Esophagus squamous epithelium (tissue), 5 donors: ENCODE data around the gene DST. TPM values are rescaled to one million over a fixed set of nuclear protein-coding genes. Genes with fewer than 3 reads are reported as not detected.
A peak's percentile ranks its signal among the peaks of the same experiment; 100 is the strongest.

Source experiments
- DNase-seq: peaks from one replicate; lab custom pipeline; 2025; lab: John Stamatoyannopoulos, UW
- H3K27ac ChIP-seq, 4 donors: fragments of 200-600 bp; sonication (generic); one replicate each; pipeline ENCODE4 v1.5.1; 2016 to 2019; ENCODE audit warnings: mild to moderate bottlenecking in 1 of 4
- H3K27me3 ChIP-seq, 4 donors: fragments of 200-600 bp; sonication (generic); 1 replicate in 3 of 4; 2 replicates in 1 of 4; pipeline versions ENCODE4 v1.5.1 to v1.6.0; 2017 to 2021; ENCODE audit warnings: antibody characterized with exemption in 1 of 4
- H3K36me3 ChIP-seq, 3 donors: fragments of 200-600 bp; sonication (generic); one replicate each; pipeline ENCODE4 v1.5.1; 2016 to 2019
- H3K4me1 ChIP-seq, 3 donors: fragments of 200-600 bp; sonication (generic); one replicate each; pipeline ENCODE4 v1.5.1; 2017 to 2019
- H3K4me3 ChIP-seq, 4 donors: fragments of 200-600 bp; sonication (generic); 1 replicate in 3 of 4; 2 replicates in 1 of 4; pipeline ENCODE4 v1.5.1; 2016 to 2019; ENCODE audit warnings: mild to moderate bottlenecking in 2 of 4, moderate library complexity in 1 of 4
- H3K9me3 ChIP-seq, 3 donors: fragments of 200-600 bp; sonication (generic); one replicate each; pipeline ENCODE4 v1.5.1; 2016 to 2019
- POLR2A ChIP-seq, 4 donors: fragments of 450-650 bp; IDR thresholded peaks; one replicate each; pipeline ENCODE4 v1.6.1; 2017; ENCODE audit warnings: antibody characterized with exemption in 4 of 4, mild to moderate bottlenecking in 4 of 4, moderate library complexity in 3 of 4
- WGBS, 2 donors: methylation state at CpG; one replicate each; pipeline ENCODE4 v1.1.5; 2018; 5-methylcytosine and 5-hydroxymethylcytosine counted together
- intact Hi-C: fragments of 100-400 bp; cut with DNase I; formaldehyde crosslinking; loops from one replicate; pipeline ENCODE4 v1.15.0; 2022
- total RNA-seq, 4 donors: library from RNA; depleted of rRNA; stranded (reverse); fragments of >200 nt; gene quantifications; one replicate each; pipeline ENCODE4 v1.1.0, GENCODE V29; 2016
- TF ChIP-seq, protein P1 (sequence below), 6 experiments: fragments of 450-650 bp in 4 of 6; fragments of 200-600 bp in 2 of 6; sonication (generic) in 2 of 6; IDR thresholded peaks; one replicate each; pipeline ENCODE4 v1.5.1; 2016 to 2019; ENCODE audit warnings: antibody characterized with exemption in 6 of 6, mild to moderate bottlenecking in 4 of 6, moderate library complexity in 4 of 6
- donor health status: DM: yes; HTN: yes; CAD: no.

The DST gene
- total RNA-seq, 4 donors from 2014 or later: 134 to 468 (median 175) TPM

DNA sequence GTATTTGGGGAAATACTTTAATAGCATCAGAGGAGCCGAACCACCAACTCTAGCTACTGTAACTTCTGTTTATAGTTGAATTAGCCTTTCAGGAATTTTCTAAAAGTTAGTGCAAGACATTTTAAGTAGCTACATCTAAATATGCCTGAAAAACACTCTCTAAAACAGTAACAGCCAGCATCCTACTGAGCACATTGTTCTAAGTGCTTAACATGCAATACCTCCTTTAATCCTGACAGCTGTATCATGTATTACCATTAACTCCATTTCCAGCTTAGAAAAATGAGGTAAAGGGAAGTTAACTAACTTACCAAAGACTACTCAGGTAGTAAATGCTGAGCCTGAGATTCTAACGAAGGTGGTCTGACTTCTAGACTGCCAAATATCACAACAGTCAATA is 120.7 kb downstream of the DST start:
- no peaks in the 10 kb centered on the region for H3K9me3 ChIP-seq
- TF ChIP-seq, protein P1, sequence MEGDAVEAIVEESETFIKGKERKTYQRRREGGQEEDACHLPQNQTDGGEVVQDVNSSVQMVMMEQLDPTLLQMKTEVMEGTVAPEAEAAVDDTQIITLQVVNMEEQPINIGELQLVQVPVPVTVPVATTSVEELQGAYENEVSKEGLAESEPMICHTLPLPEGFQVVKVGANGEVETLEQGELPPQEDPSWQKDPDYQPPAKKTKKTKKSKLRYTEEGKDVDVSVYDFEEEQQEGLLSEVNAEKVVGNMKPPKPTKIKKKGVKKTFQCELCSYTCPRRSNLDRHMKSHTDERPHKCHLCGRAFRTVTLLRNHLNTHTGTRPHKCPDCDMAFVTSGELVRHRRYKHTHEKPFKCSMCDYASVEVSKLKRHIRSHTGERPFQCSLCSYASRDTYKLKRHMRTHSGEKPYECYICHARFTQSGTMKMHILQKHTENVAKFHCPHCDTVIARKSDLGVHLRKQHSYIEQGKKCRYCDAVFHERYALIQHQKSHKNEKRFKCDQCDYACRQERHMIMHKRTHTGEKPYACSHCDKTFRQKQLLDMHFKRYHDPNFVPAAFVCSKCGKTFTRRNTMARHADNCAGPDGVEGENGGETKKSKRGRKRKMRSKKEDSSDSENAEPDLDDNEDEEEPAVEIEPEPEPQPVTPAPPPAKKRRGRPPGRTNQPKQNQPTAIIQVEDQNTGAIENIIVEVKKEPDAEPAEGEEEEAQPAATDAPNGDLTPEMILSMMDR (IDR thresholded peaks at IDR 0.05): no peak
- no peak for TF ChIP-seq POLR2A (IDR thresholded peaks at IDR 0.05)
- intact Hi-C loops: no loop called here
- H3K4me3 ChIP-seq: no peak overlapping the region
- peak overlapping the region in 3 of 4 donors; percentile 53 to 71 (median 56) for H3K27ac ChIP-seq
- 53 to 64% methylated on average over 2 of the region's 2 CpGs for WGBS, 2 donors
- peaks cover 0 to 81% (median 0%) of the 10 kb centered on the region in 3 donors for H3K36me3 ChIP-seq
- peaks cover 0 to 49% (median 16%) of the 10 kb centered on the region in 3 donors for H3K4me1 ChIP-seq
- no peaks in the 10 kb centered on the region for H3K27me3 ChIP-seq
- no peak for DNase-seq

DNA sequence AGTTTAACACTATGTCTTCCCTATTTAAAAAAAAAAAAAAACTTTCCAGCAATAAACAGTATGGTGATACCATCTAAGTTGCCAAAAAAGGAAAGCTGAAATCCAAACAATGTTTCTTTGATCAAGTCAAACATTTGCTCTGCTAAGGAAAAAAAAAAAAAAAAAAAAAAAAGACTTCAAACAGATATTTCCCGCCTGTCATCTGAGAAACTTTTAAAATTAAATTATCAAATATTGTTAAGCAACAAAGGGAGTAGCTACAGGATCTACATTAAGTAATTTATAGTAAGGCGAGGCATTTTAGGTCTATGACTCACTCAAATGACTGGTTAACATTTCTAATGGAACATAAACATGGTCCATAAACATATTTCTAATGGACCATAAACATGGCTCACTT is 121.2 kb downstream of the DST start:
- Histone ChIP-seq H3K4me1 (peaks cover 0 to 49% (median 16%) of the 10 kb centered on the region in 3 donors), H3K9me3 (no peaks in the 10 kb centered on the region), H3K27me3 (no peaks in the 10 kb centered on the region), H3K4me3 (no peak overlapping the region), H3K27ac (peak overlapping the region in 3 of 4 donors; percentile 53 to 71 (median 56)), H3K36me3 (peaks cover 0 to 81% (median 0%) of the 10 kb centered on the region in 3 donors)
- intact Hi-C loops: no loop called here
- 62 to 64% methylated on average over 2 of the region's 2 CpGs for WGBS, 2 donors
- no peak for DNase-seq
- TF ChIP-seq POLR2A (IDR thresholded peaks at IDR 0.05): no peak
- TF ChIP-seq, protein P1 (IDR thresholded peaks at IDR 0.05): no peak

DNA sequence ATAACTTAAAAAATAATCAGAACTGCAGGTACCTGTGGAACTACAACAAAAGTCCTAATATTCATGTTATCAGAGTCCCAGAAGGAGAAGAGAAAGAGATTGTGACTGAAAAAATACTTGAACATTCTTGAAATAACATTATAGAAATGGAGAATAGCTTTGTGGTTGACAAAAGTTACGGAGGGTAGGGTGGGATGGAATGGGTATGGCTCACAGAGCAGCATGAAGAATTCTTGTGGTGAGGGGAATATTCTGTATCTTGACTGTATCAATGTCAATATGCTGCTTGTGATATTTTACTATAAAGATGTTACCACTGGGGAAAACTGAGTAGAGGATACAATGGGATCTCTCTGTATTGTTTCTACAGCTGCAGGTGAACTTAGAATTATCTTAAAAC is 122.5 kb downstream of the DST start:
- TF ChIP-seq, protein P1 (IDR thresholded peaks at IDR 0.05): no peak
- no peak for TF ChIP-seq POLR2A (IDR thresholded peaks at IDR 0.05)
- Histone ChIP-seq H3K27ac (peak overlapping the region in 1 of 4 donors; percentile 70), H3K9me3 (no peaks in the 10 kb centered on the region), H3K4me1 (peaks cover 0 to 49% (median 7%) of the 10 kb centered on the region in 3 donors), H3K4me3 (no peak overlapping the region), H3K27me3 (no peaks in the 10 kb centered on the region), H3K36me3 (peaks cover 0 to 78% (median 0%) of the 10 kb centered on the region in 3 donors)
- no peak for DNase-seq
- intact Hi-C loops: no loop called here
- WGBS, 2 donors: 89 to 96% methylated on average over 1 of the region's 1 CpG

DNA sequence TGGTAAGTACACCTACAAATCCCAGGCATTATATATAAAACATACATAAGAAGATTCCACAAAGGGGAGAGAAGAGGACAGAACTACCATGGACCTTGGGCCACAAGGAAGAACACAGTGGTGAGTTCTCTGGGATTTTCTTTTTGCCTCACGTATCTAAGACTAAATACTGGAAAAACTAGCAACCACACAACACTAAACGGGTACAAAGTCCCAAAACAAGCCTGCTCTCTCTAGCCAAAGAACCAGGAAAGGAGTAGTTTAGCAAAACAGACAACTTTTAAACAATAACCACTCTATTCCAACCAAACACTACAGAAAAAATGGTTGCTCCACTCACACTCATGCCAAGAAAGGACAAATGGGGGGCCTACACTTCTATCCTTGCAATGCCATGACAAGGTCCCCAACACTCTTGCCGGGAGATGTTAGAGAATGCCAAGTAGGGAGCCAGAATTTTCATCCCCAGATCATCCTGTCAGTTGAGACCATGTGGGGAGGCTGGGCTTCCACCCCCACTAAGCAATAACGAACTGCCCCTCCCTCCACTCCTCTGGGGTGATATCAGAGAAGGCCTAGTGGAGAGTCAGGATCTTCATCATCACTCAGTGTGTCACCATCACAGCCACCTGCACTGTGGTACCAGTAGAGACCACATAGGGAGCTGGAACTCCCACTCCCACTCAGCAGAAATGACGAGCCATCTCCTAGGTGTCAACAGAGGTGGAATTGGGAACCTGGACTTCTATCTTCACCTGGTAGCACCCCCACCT is 123.5 kb downstream of the DST start:
- Histone ChIP-seq H3K36me3 (peaks cover 0 to 75% (median 0%) of the 10 kb centered on the region in 3 donors), H3K4me1 (peaks cover 0 to 45% (median 4%) of the 10 kb centered on the region in 3 donors), H3K4me3 (no peak overlapping the region), H3K27me3 (no peaks in the 10 kb centered on the region), H3K9me3 (no peaks in the 10 kb centered on the region), H3K27ac (peak overlapping the region in 3 of 4 donors; percentile 23 to 70 (median 26))
- no peak for DNase-seq
- TF ChIP-seq, protein P1 (IDR thresholded peaks at IDR 0.05): no peak
- intact Hi-C loops: no loop called here
- WGBS, 2 donors: 76 to 82% methylated on average over 4 to 5 of the region's 5 CpGs

DNA sequence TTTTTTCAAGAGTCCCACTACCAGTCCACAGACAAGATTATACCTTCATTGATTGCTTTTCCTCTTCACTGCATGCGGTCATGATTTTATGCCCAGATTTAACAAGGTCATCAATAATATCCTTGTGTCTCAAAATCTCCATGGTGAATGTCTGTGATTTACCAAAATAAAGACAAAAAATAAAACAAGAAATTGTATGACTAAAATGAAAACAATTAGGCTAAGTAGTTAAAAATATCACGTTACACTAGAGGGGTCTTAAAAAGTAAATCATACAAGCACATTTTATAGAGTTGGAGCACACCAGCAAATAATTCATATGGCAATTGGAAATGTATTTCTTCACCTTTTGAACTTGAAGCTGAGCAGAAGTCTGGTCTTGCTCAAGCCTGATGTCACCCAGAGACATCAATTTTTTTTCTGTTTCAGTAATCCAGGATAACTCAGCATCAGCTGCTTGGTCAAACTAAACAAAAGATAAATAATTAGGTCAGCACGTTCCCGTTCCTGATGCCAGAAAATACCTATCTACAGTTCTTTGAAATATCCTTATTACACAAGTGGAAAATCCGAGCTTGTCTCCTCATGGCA is 125.4 kb downstream of the DST start:
- 39 to 46% methylated on average over 5 of the region's 5 CpGs for WGBS, 2 donors
- H3K36me3 ChIP-seq: peaks cover 0 to 74% (median 4%) of the 10 kb centered on the region in 3 donors

More for the DNA sequence above, 125.4 kb downstream of the DST start:
- TF ChIP-seq POLR2A (IDR thresholded peaks at IDR 0.05): no peak
- TF ChIP-seq, protein P1 (IDR thresholded peaks at IDR 0.05): no peak
- Histone ChIP-seq H3K27me3 (no peaks in the 10 kb centered on the region), H3K27ac (peak overlapping the region in 3 of 4 donors; percentile 31 to 70 (median 57)), H3K4me1 (peaks cover 0 to 48% (median under 1%) of the 10 kb centered on the region in 3 donors), H3K4me3 (no peak overlapping the region), H3K9me3 (no peaks in the 10 kb centered on the region)
- intact Hi-C loops: no loop called here
- no peak for DNase-seq
